Measurements from ENCODE around the gene JAK1. TPM values are rescaled to one million over a fixed set of nuclear protein-coding genes. Genes with fewer than 3 reads are reported as not detected.
A peak's percentile ranks its signal among the peaks of the same experiment; 100 is the strongest.

JAK1 gene
- total and polyA plus RNA-seq, 2 of the 8 experiments (the other 6 are each of a cell fraction or from before 2014, with no cell fraction given) = 7.8 to 24.5 TPM

DNA sequence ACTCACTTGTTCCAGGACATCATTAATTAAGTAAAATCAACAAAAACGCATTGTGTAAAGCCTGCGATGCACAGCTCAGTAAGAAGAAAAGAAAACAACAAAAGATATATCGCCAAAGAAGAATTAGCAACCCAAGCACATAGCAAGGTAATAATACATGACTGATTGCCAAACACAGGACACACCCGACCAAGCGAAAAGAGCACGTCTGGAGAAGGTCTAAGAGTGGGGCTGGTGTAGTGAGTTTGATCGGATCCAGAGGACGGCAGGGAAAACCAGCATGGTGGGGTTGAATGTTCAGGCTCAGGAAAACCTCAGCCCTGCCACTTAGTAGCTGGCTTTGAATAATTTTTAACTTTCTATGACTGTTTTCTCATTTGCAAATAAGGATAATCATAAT, 69.8 kb downstream of the JAK1 start:
- Histone ChIP-seq H2BK12ac (ENCODE audit: low read depth, low read length) (no peak overlapping the region), H3K9ac (replicated peaks in 1 of 4; ENCODE audit: extremely low read depth in 1 of 4, low read depth in 3 of 4, low read length in 3 of 4) (no peak overlapping the region), H4K8ac (ENCODE audit: extremely low read depth, insufficient read depth, low read length) (no peak overlapping the region), H3K4me3 (ENCODE audit: extremely low read depth in 1 of 4, insufficient read depth in 2 of 4, low read depth in 3 of 4, low read length in 4 of 4) (no peak overlapping the region), H3K4me1 (replicated peaks in 1 of 4; ENCODE audit: control insufficient read depth in 3 of 4, insufficient read depth in 4 of 4, low read length in 3 of 4) (peaks cover 3 to 12% (median 7%) of the 10 kb centered on the region in 4 experiments; a peak in 5 of 7 replicates), H2BK120ac (replicated peaks; ENCODE audit: low read depth, low read length) (no peak overlapping the region), H3K4me2 (ENCODE audit: insufficient read depth in 1 of 2, low read depth in 2 of 2, low read length in 2 of 2) (no peak overlapping the region), H3K79me1 (ENCODE audit: low read depth, low read length) (no peaks in the 10 kb centered on the region), H2BK15ac (ENCODE audit: low read length) (no peak overlapping the region), H3K14ac (ENCODE audit: insufficient read length) (no peak overlapping the region), H2BK5ac (ENCODE audit: low read depth, low read length) (no peak overlapping the region), H3K56ac (replicated peaks; ENCODE audit: insufficient read length, low read depth, low read length) (no peak overlapping the region), H4K91ac (replicated peaks; ENCODE audit: insufficient read length, low read length) (peak overlapping the region; percentile 31), H3K18ac (ENCODE audit: extremely low read depth, low read length) (no peak overlapping the region), H4K20me1 (replicated peaks in 1 of 2; ENCODE audit: control insufficient read depth in 1 of 2, insufficient read depth in 2 of 2, low read length in 2 of 2) (no peaks in the 10 kb centered on the region), H3K9me3 (ENCODE audit: insufficient read depth in 2 of 2, low read depth in 1 of 2, low read length in 1 of 2) (no peaks in the 10 kb centered on the region), H2AFZ (ENCODE audit: low read length) (no peak overlapping the region), H3K4ac (replicated peaks; ENCODE audit: insufficient read length, low read depth, low read length) (no peak overlapping the region), H2BK20ac (ENCODE audit: low read length) (no peak overlapping the region), H3K36me3 (ENCODE audit: control insufficient read depth in 2 of 4, insufficient read depth in 4 of 4, low read length in 3 of 4) (no peaks in the 10 kb centered on the region), H3K23ac (ENCODE audit: insufficient read length) (no peak overlapping the region), H3K27ac (ENCODE audit: low read depth, low read length) (no peak overlapping the region), H2AK5ac (ENCODE audit: low read depth, low read length) (no peak overlapping the region), H3K27me3 (replicated peaks in 1 of 4; ENCODE audit: control insufficient read depth in 3 of 4, extremely low read depth in 1 of 4, insufficient read depth in 3 of 4, low read length in 3 of 4) (no peaks in the 10 kb centered on the region), H3K79me2 (ENCODE audit: control insufficient read depth in 1 of 2, insufficient read depth in 2 of 2, low read length in 2 of 2) (peaks cover 0 to 10% of the 10 kb centered on the region in 2 experiments; a peak in 1 of 4 replicates), H3K23me2 (ENCODE audit: low read depth, low read length) (no peaks in the 10 kb centered on the region), H4K5ac (ENCODE audit: insufficient read length, low read depth, low read length) (no peak overlapping the region)
- DNase-seq (ENCODE audit: low read depth in 1 of 2, low spot score in 2 of 2) (no peak), FAIRE-seq (no peak)
- 85% methylated on average over 8 of the region's 8 CpGs; no CpG with 5 or more reads in 1 of the 2 experiments for WGBS, 2 experiments (ENCODE audit: extremely low coverage in 1 of 2, insufficient coverage in 1 of 2, insufficient read length in 1 of 2, insufficient replicate concordance in 2 of 2, low coverage in 1 of 2, low lambda C conversion rate in 2 of 2, missing lambda C conversion rate in 1 of 2)
- ChIA-PET CTCF (ENCODE audit: partially characterized antibody) (no interaction called here), POLR2A (ENCODE audit: partially characterized antibody) (interaction anchor here (1.1 kb wide), 1 partner anchor 12 kb away, joined by 3 read pairs; no protein-coding TSS in a partner anchor)
- TF ChIP-seq SUZ12 (IDR thresholded peaks at IDR 0.05; ENCODE audit: low read length) (no peak), YY1 (IDR thresholded peaks at IDR 0.05; ENCODE audit: low read depth, low read length) (no peak)

All from H1 (cell line).